Vagina (tissue), 2 donors: ENCODE data around the gene ATOSB. TPM values are rescaled to one million over a fixed set of nuclear protein-coding genes. Genes with fewer than 3 reads are reported as not detected.

ENCODE experiments used
- DNase-seq, 2 donors: peaks; one replicate each; pipeline ENCODE4 v3.0.0-alpha.2; 2017; ENCODE audit errors: extremely low spot score in 2 of 2
- H3K27ac ChIP-seq: fragments of 200-600 bp; sonication (generic); one replicate; pipeline ENCODE4 v1.5.1; 2019
- H3K27me3 ChIP-seq: fragments of 200-600 bp; sonication (generic); one replicate; pipeline ENCODE4 v1.5.1; 2019
- H3K36me3 ChIP-seq, 2 donors: fragments of 200-600 bp; sonication (generic); one replicate each; pipeline ENCODE4 v1.5.1; 2017 to 2019
- H3K4me1 ChIP-seq: fragments of 200-600 bp; sonication (generic); one replicate; pipeline ENCODE4 v1.5.1; 2019
- H3K4me3 ChIP-seq, 2 donors: fragments of 200-600 bp; sonication (generic); 1 replicate in 1 of 2; 2 replicates in 1 of 2; pipeline ENCODE4 v1.5.1; 2016 to 2019
- H3K9me3 ChIP-seq: fragments of 200-600 bp; sonication (generic); one replicate; pipeline ENCODE4 v1.5.1; 2019
- CTCF ChIP-seq, 3 experiments: fragments of 450-650 bp in 2 of 3; fragments of 200-600 bp in 1 of 3; sonication (generic) in 1 of 3; IDR thresholded peaks; one replicate each; pipeline ENCODE4 v1.5.1; 2017 to 2019; ENCODE audit warnings: antibody characterized with exemption in 3 of 3, mild to moderate bottlenecking in 2 of 3, moderate library complexity in 2 of 3
- POLR2A ChIP-seq, 2 donors: fragments of 450-650 bp; IDR thresholded peaks; one replicate each; pipeline ENCODE4 v1.6.1; 2017; ENCODE audit warnings: antibody characterized with exemption in 2 of 2, mild to moderate bottlenecking in 2 of 2, moderate library complexity in 2 of 2
- POLR2AphosphoS5 ChIP-seq, 2 donors: sonication (generic); formaldehyde crosslinking; IDR thresholded peaks; one replicate each; pipeline ENCODE4 v1.9.0; 2017; ENCODE audit warnings: antibody characterized with exemption in 2 of 2, mild to moderate bottlenecking in 2 of 2, low read depth in 1 of 2; ENCODE audit not compliant: insufficient read depth in 1 of 2
- intact Hi-C: fragments of 100-400 bp; cut with DNase I; formaldehyde crosslinking; loops from one replicate; pipeline ENCODE4 v1.15.1; 2023
- total RNA-seq: library from RNA; depleted of rRNA; stranded (reverse); fragments of >200 nt; gene quantifications from one replicate; pipeline ENCODE4 v1.2.3, GENCODE V29; 2016

The ATOSB gene
- 11.5 TPM for total RNA-seq

- TF ChIP-seq POLR2A (IDR thresholded peaks at IDR 0.05), result peak in 1 of 2 donors; percentile 32
- no peak for TF ChIP-seq CTCF (IDR thresholded peaks at IDR 0.05)
- TF ChIP-seq POLR2AphosphoS5 (IDR thresholded peaks at IDR 0.05; ENCODE audit: insufficient read depth in 1 of 2, low read depth in 1 of 2), result peak in 1 of 2 donors; percentile 73
- Histone ChIP-seq H3K27ac (peak within 1 kb of the TSS; percentile 95), H3K4me1 (peaks cover 47% of the 10 kb centered on the region), H3K36me3 (no peaks in the 10 kb centered on the region), H3K27me3 (no peaks in the 10 kb centered on the region), H3K4me3 (peak within 1 kb of the TSS; percentile 43 to 51), H3K9me3 (no peaks in the 10 kb centered on the region)
- intact Hi-C loops, result loop anchor here (5.0 kb wide), 1 partner anchor 361 kb away; no protein-coding TSS in a partner anchor
- DNase-seq, result peak in 1 of 2 donors; percentile 99
Measured at GRCh38 chr9:35115680-35116538, at the start of gene ATOSB. Gene ATOSB, minus strand, starts transcription at chr9:35115862. Its CDS starts 7,588 bp downstream, at chr9:35108274.

- Histone ChIP-seq H3K27ac (no peak overlapping the region), H3K4me1 (peaks cover 20% of the 10 kb centered on the region), H3K9me3 (no peaks in the 10 kb centered on the region), H3K27me3 (no peaks in the 10 kb centered on the region), H3K4me3 (no peak overlapping the region), H3K36me3 (no peaks in the 10 kb centered on the region)
- intact Hi-C loops, result no loop called here
- TF ChIP-seq CTCF (IDR thresholded peaks at IDR 0.05) (no peak), POLR2A (IDR thresholded peaks at IDR 0.05) (no peak)
- DNase-seq, result no peak
Measured at GRCh38 chr9:35164711-35165110, 49.0 kb upstream of the ATOSB start.

GRCh38 chr9:35163413-35163812 lies 47.8 kb upstream of the ATOSB start:
- H3K4me3 ChIP-seq, result peak overlapping the region; percentile 72 to 76
- H3K27me3 ChIP-seq, result no peaks in the 10 kb centered on the region
- H3K36me3 ChIP-seq, result no peaks in the 10 kb centered on the region
- intact Hi-C loops, result no loop called here
- DNase-seq, result no peak
- H3K4me1 ChIP-seq, result peaks cover 20% of the 10 kb centered on the region
- peak overlapping the region; percentile 85 for H3K27ac ChIP-seq
- TF ChIP-seq CTCF (IDR thresholded peaks at IDR 0.05), result no peak
- no peak for TF ChIP-seq POLR2AphosphoS5 (IDR thresholded peaks at IDR 0.05; ENCODE audit: insufficient read depth in 1 of 2, low read depth in 1 of 2)
- TF ChIP-seq POLR2A (IDR thresholded peaks at IDR 0.05), result no peak
- H3K9me3 ChIP-seq, result no peaks in the 10 kb centered on the region

GRCh38 chr9:35162605-35163315 lies 47.1 kb upstream of the ATOSB start:
- DNase-seq, result no peak
- H3K9me3 ChIP-seq, result no peaks in the 10 kb centered on the region
- H3K4me1 ChIP-seq, result peaks cover 20% of the 10 kb centered on the region
- peak overlapping the region; percentile 72 to 76 for H3K4me3 ChIP-seq
- H3K36me3 ChIP-seq, result no peaks in the 10 kb centered on the region
- intact Hi-C loops, result no loop called here
- TF ChIP-seq CTCF (IDR thresholded peaks at IDR 0.05), result no peak
- no peak for TF ChIP-seq POLR2AphosphoS5 (IDR thresholded peaks at IDR 0.05; ENCODE audit: insufficient read depth in 1 of 2, low read depth in 1 of 2)
- no peak for TF ChIP-seq POLR2A (IDR thresholded peaks at IDR 0.05)
- peak overlapping the region; percentile 85 for H3K27ac ChIP-seq
- H3K27me3 ChIP-seq, result no peaks in the 10 kb centered on the region
